Measurements from ENCODE around the gene ALOX12. TPM values are rescaled to one million over a fixed set of nuclear protein-coding genes. Genes with fewer than 3 reads are reported as not detected.

Gene ALOX12
- polyA plus RNA-seq, 1 of the 3 experiments (the other 2 are of a cell fraction), result not detected

DNA sequence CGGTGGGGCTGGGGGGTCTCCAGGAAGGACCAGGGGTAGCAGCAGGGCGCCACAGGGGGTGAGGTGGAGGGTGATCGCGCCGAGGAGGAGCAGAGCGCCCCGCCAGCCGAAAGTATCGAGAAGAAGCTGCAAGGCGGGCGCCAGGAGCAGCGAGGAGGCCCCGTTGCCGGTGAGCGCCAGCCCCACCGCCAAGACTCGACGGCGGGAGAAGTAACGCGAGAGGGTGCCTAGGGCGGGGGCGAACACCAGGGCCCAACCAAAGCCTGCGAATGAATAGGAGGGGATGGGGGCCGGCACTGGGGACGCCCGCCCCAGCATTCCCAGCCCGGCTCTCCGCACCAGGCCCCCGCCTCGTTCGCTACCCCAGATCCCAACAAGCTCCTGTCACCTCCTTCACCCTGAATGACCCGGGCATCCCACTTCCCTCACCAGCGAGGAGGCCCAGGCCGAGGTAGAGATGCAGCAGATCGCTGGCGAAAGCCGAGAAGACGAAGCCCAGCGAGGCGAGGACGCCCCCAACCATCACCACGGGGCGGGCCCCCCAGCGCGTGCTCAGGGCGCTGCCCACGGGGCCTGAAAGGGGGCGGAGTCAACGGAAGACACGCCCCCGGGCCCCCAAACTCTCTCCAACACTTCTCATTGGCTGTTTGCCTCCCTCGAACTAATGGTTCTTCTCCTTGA, 46.8 kb downstream of the ALOX12 start (continued):
- TF ChIP-seq, protein P1, sequence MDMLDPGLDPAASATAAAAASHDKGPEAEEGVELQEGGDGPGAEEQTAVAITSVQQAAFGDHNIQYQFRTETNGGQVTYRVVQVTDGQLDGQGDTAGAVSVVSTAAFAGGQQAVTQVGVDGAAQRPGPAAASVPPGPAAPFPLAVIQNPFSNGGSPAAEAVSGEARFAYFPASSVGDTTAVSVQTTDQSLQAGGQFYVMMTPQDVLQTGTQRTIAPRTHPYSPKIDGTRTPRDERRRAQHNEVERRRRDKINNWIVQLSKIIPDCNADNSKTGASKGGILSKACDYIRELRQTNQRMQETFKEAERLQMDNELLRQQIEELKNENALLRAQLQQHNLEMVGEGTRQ (IDR thresholded peaks at IDR 0.05; ENCODE audit: borderline replicate concordance, low read depth, low read length), result no peak
- no peak for TF ChIP-seq FOXJ3 (CRISPR knock-in tag; IDR thresholded peaks at IDR 0.05)
- no peak for TF ChIP-seq MXI1 (IDR thresholded peaks at IDR 0.05; ENCODE audit: low read depth, low read length)
- TF ChIP-seq GATA2 (CRISPR knock-in tag; IDR thresholded peaks at IDR 0.05), result no peak
- TF ChIP-seq, protein P2, sequence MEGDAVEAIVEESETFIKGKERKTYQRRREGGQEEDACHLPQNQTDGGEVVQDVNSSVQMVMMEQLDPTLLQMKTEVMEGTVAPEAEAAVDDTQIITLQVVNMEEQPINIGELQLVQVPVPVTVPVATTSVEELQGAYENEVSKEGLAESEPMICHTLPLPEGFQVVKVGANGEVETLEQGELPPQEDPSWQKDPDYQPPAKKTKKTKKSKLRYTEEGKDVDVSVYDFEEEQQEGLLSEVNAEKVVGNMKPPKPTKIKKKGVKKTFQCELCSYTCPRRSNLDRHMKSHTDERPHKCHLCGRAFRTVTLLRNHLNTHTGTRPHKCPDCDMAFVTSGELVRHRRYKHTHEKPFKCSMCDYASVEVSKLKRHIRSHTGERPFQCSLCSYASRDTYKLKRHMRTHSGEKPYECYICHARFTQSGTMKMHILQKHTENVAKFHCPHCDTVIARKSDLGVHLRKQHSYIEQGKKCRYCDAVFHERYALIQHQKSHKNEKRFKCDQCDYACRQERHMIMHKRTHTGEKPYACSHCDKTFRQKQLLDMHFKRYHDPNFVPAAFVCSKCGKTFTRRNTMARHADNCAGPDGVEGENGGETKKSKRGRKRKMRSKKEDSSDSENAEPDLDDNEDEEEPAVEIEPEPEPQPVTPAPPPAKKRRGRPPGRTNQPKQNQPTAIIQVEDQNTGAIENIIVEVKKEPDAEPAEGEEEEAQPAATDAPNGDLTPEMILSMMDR (IDR thresholded peaks at IDR 0.05), result no peak
- TF ChIP-seq RXRA (IDR thresholded peaks at IDR 0.05; ENCODE audit: borderline replicate concordance, low read depth), result no peak
- no peak for TF ChIP-seq ELF1 (IDR thresholded peaks at IDR 0.05)
- no peak for TF ChIP-seq SIN3A (IDR thresholded peaks at IDR 0.05; ENCODE audit: borderline replicate concordance, low read depth, low read length)
- TF ChIP-seq FOXM1 (IDR thresholded peaks at IDR 0.05; ENCODE audit: low read depth), result no peak

DNA sequence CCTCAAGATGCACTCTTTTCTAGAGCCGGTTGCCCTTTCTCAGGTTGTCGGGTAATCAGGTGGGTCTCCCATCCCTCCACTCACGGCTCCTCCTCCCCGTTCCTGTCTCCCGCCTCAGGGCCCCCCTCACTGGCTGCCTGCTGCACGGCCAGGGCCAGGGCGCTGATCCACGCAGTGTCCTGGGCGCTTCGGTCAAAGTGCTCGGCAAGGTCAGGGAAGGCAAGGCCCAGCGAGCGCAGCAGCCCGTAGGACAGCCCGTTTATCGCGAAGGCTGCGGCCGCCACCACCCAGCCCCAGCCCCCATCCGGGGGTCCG, 47.3 kb downstream of the ALOX12 start:
- WGBS (ENCODE audit: low lambda C conversion rate), result 20% methylated on average over 18 of the region's 21 CpGs
- no peak overlapping the region for H3K9ac ChIP-seq
- H3F3A ChIP-seq (replicated peaks; ENCODE audit: insufficient read depth), result peaks cover 6% of the 10 kb centered on the region
- peak overlapping the region; percentile 40 to 51; a peak in 3 of 4 replicates for H3K4me3 ChIP-seq (ENCODE audit: low read depth in 2 of 2, low read length in 1 of 2)
- H4K20me1 ChIP-seq (ENCODE audit: insufficient read depth), result no peaks in the 10 kb centered on the region
- H3K9me3 ChIP-seq, result no peaks in the 10 kb centered on the region
- peak; percentile 60 for DNase-seq
- H3K79me2 ChIP-seq (ENCODE audit: insufficient read depth), result no peaks in the 10 kb centered on the region
- peaks cover 0 to 22% of the 10 kb centered on the region in 2 experiments; a peak in 1 of 4 replicates for H3K4me1 ChIP-seq (ENCODE audit: control insufficient read depth in 1 of 2, insufficient read depth in 2 of 2, low read depth in 1 of 2, low read length in 1 of 2)
- no peaks in the 10 kb centered on the region for H3K36me3 ChIP-seq (replicated peaks in 1 of 2; ENCODE audit: control insufficient read depth in 1 of 2, insufficient read depth in 2 of 2, low read length in 1 of 2)
- TF ChIP-seq, protein P3, sequence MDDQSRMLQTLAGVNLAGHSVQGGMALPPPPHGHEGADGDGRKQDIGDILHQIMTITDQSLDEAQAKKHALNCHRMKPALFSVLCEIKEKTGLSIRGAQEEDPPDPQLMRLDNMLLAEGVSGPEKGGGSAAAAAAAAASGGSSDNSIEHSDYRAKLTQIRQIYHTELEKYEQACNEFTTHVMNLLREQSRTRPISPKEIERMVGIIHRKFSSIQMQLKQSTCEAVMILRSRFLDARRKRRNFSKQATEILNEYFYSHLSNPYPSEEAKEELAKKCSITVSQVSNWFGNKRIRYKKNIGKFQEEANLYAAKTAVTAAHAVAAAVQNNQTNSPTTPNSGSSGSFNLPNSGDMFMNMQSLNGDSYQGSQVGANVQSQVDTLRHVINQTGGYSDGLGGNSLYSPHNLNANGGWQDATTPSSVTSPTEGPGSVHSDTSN (IDR thresholded peaks at IDR 0.05), result no peak
- TF ChIP-seq, protein P2 (IDR thresholded peaks at IDR 0.05), result no peak
- TF ChIP-seq, protein P1 (IDR thresholded peaks at IDR 0.05; ENCODE audit: borderline replicate concordance, low read depth, low read length), result no peak
- no peak for TF ChIP-seq NFIC (IDR thresholded peaks at IDR 0.05; ENCODE audit: borderline replicate concordance)
- no peak for TF ChIP-seq FOXM1 (IDR thresholded peaks at IDR 0.05; ENCODE audit: low read depth)
- no peak for TF ChIP-seq RXRA (IDR thresholded peaks at IDR 0.05; ENCODE audit: borderline replicate concordance, low read depth)
- TF ChIP-seq TAF1 (IDR thresholded peaks at IDR 0.05; ENCODE audit: borderline replicate concordance, low read depth, low read length), result no peak
- no peak for TF ChIP-seq RAD21 (IDR thresholded peaks at IDR 0.05; ENCODE audit: low read length)
- TF ChIP-seq SMC3 (IDR thresholded peaks at IDR 0.05; ENCODE audit: low read depth, low read length), result no peak
- no peak for TF ChIP-seq GATA2 (CRISPR knock-in tag; IDR thresholded peaks at IDR 0.05)
- no peak for TF ChIP-seq YY1 (IDR thresholded peaks at IDR 0.05; ENCODE audit: low read depth)
- H3K4me2 ChIP-seq, result peak overlapping the region; percentile 78
- peak overlapping the region; percentile 63; the same call in 1 of the 2 replicates for H2AFZ ChIP-seq (ENCODE audit: low read depth)
- no peaks in the 10 kb centered on the region for H3K9me2 ChIP-seq
- peaks cover 27% of the 10 kb centered on the region; the same call in 1 of the 2 replicates for H3K27me3 ChIP-seq (ENCODE audit: insufficient read depth)
- POLR2A ChIA-PET, result no interaction called here
- CTCF ChIA-PET, result interaction anchor here (1.1 to 20.1 kb wide), 5 partner anchors 9 to 253 kb away, joined by 3 to 502 read pairs (median 7); partner anchors contain the start of gene ASGR1
- no peak overlapping the region for H3K27ac ChIP-seq (ENCODE audit: low read depth in 2 of 2, low read length in 1 of 2)
